Central memory CD4-positive, alpha-beta T cell (primary cell): ENCODE results near the gene CCDC81.
A peak's percentile ranks its signal among the peaks of the same experiment; 100 is the strongest.

Source experiments
- DNase-seq: peaks from one replicate; pipeline ENCODE4 v3.0.0; 2022

The CCDC81 gene

GRCh38 chr11:86442420-86442819 lies 67.7 kb downstream of the CCDC81 start:
- DNase-seq, result no peak

GRCh38 chr11:86442827-86443226 lies 68.1 kb downstream of the CCDC81 start:
- DNase-seq, result no peak

- no peak for DNase-seq
These were observed 68.7 kb downstream of the CCDC81 start for GRCh38 chr11:86443415-86443814.

GRCh38 chr11:86444981-86445380 lies 70.3 kb downstream of the CCDC81 start:
- no peak for DNase-seq

GRCh38 chr11:86446163-86446923 lies 71.7 kb downstream of the CCDC81 start:
- no peak for DNase-seq

- no peak for DNase-seq
These were observed 72.2 kb downstream of the CCDC81 start for GRCh38 chr11:86446924-86447285.

- no peak for DNase-seq
These were observed 73.2 kb downstream of the CCDC81 start for GRCh38 chr11:86447763-86448480.

- no peak for DNase-seq
These were observed 75.4 kb downstream of the CCDC81 start for GRCh38 chr11:86449993-86450629.

- DNase-seq, result no peak
These were observed 78.8 kb downstream of the CCDC81 start for GRCh38 chr11:86453290-86454030.

- peak; percentile 26 for DNase-seq
These were observed 81.6 kb downstream of the CCDC81 start for GRCh38 chr11:86456075-86456939.

GRCh38 chr11:86458294-86459001 lies 83.8 kb downstream of the CCDC81 start:
- DNase-seq, result no peak

GRCh38 chr11:86459002-86459385 lies 84.3 kb downstream of the CCDC81 start:
- no peak for DNase-seq

GRCh38 chr11:86459682-86460460 lies 85.2 kb downstream of the CCDC81 start:
- no peak for DNase-seq

- no peak for DNase-seq
These were observed 86.0 kb downstream of the CCDC81 start for GRCh38 chr11:86460461-86461385.

GRCh38 chr11:86461892-86462291 lies 87.2 kb downstream of the CCDC81 start:
- DNase-seq, result no peak

GRCh38 chr11:86463120-86463519 lies 88.4 kb downstream of the CCDC81 start:
- no peak for DNase-seq

GRCh38 chr11:86463955-86464354 lies 89.3 kb downstream of the CCDC81 start:
- no peak for DNase-seq

- DNase-seq, result no peak
These were observed 90.0 kb downstream of the CCDC81 start for GRCh38 chr11:86464509-86465221.

GRCh38 chr11:86468169-86468568 lies 93.5 kb downstream of the CCDC81 start:
- no peak for DNase-seq
